GM12864 (cell line): ENCODE measurements around the gene GRB2.

Experiments used
- DNase-seq: peaks from one replicate; pipeline ENCODE4 v3.0.0-alpha.2; 2011; ENCODE audit warnings: low read depth
- H3K4me3 ChIP-seq: 2 replicates; pipeline ENCODE4 v1.5.1; 2011; ENCODE audit warnings: mild to moderate bottlenecking, low read depth, low read length, control low read depth
- TF ChIP-seq, protein P1 (sequence below): IDR thresholded peaks from 2 replicates; pipeline ENCODE4 v1.5.1; 2011; ENCODE audit warnings: low read depth, mild to moderate bottlenecking, moderate library complexity, low read length, control low read depth, inconsistent platforms; ENCODE audit errors: missing control alignments

GRB2 gene

DNA sequence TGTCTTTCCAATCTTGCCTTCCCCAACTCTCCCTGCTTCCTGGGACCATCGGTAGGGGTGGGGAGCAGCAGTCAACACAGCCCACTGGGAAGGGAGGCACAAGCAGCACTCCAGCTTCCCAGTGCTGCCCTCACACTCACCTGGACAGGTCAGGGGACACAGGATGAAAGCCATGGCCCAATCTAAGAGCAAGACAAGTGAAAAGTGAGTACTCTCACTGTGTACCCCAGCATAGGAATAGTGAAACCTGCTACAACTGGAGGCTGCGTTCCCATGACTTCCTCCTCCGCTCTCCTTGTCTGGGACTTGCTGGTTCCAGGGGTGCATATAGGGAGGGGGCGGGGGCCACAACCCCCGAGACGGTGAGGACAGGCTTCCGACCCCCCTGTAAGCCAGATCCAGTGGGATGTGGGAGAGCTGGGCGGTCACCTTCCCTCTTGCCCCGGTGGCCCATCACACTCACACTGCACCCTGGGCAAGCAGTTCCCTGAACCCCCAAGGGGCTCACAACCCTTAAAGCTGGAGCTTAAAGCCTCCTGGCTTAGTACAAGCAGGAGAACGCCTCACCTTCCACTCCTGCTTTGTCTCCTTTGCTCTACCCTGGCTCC, 86.8 kb downstream of the GRB2 start:
- no peak for DNase-seq
- TF ChIP-seq, protein P1, sequence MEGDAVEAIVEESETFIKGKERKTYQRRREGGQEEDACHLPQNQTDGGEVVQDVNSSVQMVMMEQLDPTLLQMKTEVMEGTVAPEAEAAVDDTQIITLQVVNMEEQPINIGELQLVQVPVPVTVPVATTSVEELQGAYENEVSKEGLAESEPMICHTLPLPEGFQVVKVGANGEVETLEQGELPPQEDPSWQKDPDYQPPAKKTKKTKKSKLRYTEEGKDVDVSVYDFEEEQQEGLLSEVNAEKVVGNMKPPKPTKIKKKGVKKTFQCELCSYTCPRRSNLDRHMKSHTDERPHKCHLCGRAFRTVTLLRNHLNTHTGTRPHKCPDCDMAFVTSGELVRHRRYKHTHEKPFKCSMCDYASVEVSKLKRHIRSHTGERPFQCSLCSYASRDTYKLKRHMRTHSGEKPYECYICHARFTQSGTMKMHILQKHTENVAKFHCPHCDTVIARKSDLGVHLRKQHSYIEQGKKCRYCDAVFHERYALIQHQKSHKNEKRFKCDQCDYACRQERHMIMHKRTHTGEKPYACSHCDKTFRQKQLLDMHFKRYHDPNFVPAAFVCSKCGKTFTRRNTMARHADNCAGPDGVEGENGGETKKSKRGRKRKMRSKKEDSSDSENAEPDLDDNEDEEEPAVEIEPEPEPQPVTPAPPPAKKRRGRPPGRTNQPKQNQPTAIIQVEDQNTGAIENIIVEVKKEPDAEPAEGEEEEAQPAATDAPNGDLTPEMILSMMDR = no peak
- no peak overlapping the region for H3K4me3 ChIP-seq

DNA sequence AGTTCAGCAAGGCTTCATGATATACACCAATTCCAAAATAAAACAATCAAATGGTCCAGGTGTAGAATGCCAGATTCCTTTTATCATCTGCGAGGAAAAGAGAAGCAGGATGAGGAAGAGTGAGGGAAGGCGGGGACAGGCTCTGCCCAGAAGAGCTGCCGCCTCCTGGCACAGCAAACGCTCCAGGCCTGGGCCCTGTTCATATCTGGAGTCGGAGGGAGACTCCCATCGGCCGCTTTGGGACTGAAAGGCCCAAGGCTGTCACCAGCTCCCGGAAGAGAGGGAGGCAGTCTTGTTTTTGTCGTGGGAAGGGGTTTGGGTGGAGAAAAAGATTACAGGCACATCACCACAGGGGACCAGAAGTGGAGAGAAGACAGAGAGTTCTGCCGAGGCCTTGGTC, 87.3 kb downstream of the GRB2 start:
- DNase-seq = no peak
- TF ChIP-seq, protein P1 = no peak
- no peak overlapping the region for H3K4me3 ChIP-seq

DNA sequence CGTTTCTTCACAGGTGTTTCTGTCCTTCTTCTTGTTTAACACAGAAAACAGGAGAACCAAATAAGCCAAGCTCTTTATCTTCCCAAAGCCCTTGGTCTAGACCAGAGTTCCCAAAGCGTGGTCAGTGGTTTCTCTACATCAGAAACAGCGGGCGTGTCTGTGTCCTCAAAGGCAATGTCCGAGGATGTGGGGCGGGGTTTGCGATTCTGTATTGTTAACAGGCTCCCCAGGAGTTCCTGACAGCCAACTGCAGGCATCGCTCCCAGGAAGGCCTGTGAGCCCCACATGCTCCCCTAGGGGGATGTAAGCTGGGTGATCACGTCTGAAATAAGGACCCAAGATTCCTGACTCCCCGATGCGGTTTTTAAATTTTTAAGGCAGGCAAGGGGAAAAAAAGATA, 87.8 kb downstream of the GRB2 start:
- TF ChIP-seq, protein P1 = no peak
- no peak overlapping the region for H3K4me3 ChIP-seq
- no peak for DNase-seq

DNA sequence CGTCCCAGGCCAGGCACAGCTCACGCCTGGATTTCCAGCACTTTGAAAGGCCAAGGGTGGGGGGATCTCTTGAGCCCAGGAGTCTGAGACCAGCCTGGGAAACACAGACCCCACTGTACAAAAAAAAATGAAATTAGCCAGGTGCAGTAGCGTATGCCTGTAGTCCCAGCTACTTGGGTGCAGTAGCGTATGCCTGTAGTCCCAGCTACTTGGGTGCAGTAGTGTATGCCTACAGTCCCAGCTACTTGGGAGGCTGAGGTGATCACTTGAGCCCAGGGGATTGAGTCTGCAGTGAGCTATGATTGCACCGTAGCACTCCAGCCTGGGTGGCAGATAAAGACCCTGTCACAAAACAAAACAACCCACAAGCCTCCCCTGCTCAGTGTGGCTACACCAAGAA, 89.2 kb downstream of the GRB2 start:
- DNase-seq = no peak
- TF ChIP-seq, protein P1 = no peak
- H3K4me3 ChIP-seq = no peak overlapping the region

DNA sequence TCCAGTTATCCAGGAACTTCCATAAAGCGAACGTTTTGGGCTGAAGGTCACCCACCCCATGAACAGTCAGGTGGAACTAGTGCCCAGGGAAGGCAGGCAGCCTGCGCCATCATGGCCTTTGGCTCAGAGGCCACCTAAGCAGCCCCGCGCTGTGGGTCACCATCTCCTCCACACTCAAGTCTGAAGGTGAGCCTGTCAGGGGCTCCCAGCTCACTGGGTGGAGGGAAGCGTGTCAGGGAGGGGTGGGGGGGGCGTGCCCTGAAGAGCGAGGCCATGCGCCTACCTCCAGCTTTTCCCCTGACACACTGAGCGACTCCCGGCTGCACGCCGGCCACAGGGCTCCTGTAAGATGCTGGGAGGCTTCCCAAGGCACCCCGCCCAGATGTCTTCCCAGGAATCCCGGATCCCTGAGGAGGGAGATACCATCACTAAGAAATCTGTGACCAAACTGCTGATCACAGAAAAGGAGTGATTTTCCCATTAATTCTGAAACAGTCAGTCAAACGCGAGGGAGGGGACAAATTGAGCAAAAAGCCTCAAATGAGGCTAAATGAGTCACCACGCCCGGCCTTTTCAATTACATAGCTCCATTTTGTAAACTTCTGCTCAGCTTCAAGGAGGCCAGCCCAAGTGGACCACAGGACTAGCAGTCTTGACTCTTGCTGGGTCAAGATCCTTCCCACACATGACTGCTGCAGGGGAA, 89.8 kb downstream of the GRB2 start:
- DNase-seq = no peak
- TF ChIP-seq, protein P1 = no peak
- no peak overlapping the region; the same call in 1 of the 2 replicates for H3K4me3 ChIP-seq

DNA sequence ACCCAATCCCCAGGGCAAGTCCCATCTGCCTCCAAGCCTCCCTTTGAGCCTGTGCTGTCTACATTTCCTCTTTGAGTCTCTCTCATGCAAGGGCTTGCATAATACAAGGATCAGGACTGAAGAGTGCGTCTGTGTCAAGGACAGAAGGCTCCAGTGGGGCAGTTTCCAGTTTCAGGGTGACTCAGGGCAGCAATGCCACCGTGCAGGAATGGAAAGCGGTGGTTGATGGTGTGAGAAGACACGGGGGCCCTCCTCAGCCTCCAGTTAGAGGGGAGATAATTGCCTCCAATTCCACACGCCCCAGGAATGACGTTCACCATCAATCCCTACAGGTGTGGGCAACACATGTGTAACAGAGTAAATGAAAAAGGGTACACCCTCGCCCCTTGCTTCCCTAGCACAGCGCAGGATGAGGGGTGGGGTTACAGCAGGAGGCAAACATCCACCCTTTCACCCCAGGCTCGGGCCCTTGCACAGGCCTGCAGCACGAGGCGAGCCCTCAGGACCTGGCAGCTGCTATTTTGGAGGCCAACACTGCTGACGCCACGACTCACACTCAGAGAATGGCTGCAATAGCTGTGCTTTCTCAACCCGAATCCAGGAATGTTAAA, 91.4 kb downstream of the GRB2 start:
- TF ChIP-seq, protein P1 = no peak
- DNase-seq = no peak
- no peak overlapping the region for H3K4me3 ChIP-seq
